K562 (cell line): Measurements from ENCODE around the gene PPM1H. TPM values are rescaled to one million over a fixed set of nuclear protein-coding genes. Genes with fewer than 3 reads are reported as not detected.

ENCODE experiments used
- ATAC-seq: fragments of 200-7000 bp; cut with Tn5 transposase; 3 replicates; pipeline ENCODE4 v1.9.1; 2020; ENCODE audit warnings: moderate library complexity
- BruUV-seq: library from RNA; stranded (reverse); fragments of 400-500 nt; replicated peaks from 2 replicates; lab custom pipeline; 2021; lab: Mats Ljungman, UMichigan
- CTCF ChIA-PET: fragments of 300-600 bp; formaldehyde crosslinking; extraction: SDS; loops from one replicate; lab custom pipeline; 2021; ENCODE audit warnings: low intra/inter-chr PET ratio; lab: Yijun Ruan, JAX
- POLR2A ChIA-PET: fragments of 300-600, 350-650 bp; sonication (Branson Sonifier 250); formaldehyde crosslinking; extraction: SDS; loops from one replicate; lab custom pipeline; 2021; ENCODE audit warnings: antibody characterized with exemption, inconsistent platforms; lab: Yijun Ruan, JAX
- DNase-seq, 4 experiments: peaks; one replicate each; pipeline versions ENCODE4 v3.0.0 to v3.0.0-alpha.2; 2011 to 2018; ENCODE audit warnings: low spot score in 3 of 4, mixed read lengths in 3 of 4; ENCODE audit errors: extremely low read depth in 1 of 4
- FAIRE-seq: peaks from 2 replicates; lab custom pipeline; 2011; peaks lifted over from hg19 to GRCh38; lab: Jason Lieb, UNC
- H2AFZ ChIP-seq: 2 replicates; pipeline ENCODE4 v1.6.0; 2011; ENCODE audit warnings: low read depth, low read length, control low read depth, inconsistent platforms
- H3K27ac ChIP-seq: fragments of 200-600 bp; 3 replicates; pipeline ENCODE4 v1.8.0; 2011; ENCODE audit warnings: low read depth, mild to moderate bottlenecking, control low read depth, inconsistent platforms, low read length, moderate library complexity, mixed read lengths; ENCODE audit errors: extremely low read depth
- H3K27me3 ChIP-seq, 2 experiments: fragments of 300-600 bp in 1 of 2; 2 replicates in 1 of 2; 3 replicates in 1 of 2; pipeline versions ENCODE4 v1.6.0 to v1.8.0; 2011; ENCODE audit warnings: inconsistent platforms in 2 of 2, low read length in 2 of 2, mild to moderate bottlenecking in 1 of 2, mixed read lengths in 1 of 2, moderate library complexity in 1 of 2; ENCODE audit not compliant: control insufficient read depth in 2 of 2, insufficient read depth in 2 of 2
- H3K36me3 ChIP-seq: fragments of 300-600 bp; 3 replicates; pipeline ENCODE4 v1.8.0; 2011; ENCODE audit warnings: mild to moderate bottlenecking, low read length, inconsistent platforms; ENCODE audit not compliant: control insufficient read depth, insufficient read depth
- H3K4me1 ChIP-seq, 2 experiments: fragments of 200-600 bp in 1 of 2; replicated peaks in 1 of 2; 2 replicates in 1 of 2; 3 replicates in 1 of 2; pipeline versions ENCODE4 v1.5.1 to v1.8.0; 2011; ENCODE audit warnings: inconsistent platforms in 2 of 2, low read length in 2 of 2, mild to moderate bottlenecking in 1 of 2, mixed read lengths in 1 of 2, moderate library complexity in 1 of 2; ENCODE audit not compliant: control insufficient read depth in 2 of 2, insufficient read depth in 2 of 2
- H3K4me2 ChIP-seq: 2 replicates; pipeline ENCODE4 v1.6.1; 2011; ENCODE audit warnings: low read length, control low read depth, inconsistent platforms, mixed read lengths; ENCODE audit not compliant: insufficient read depth
- H3K4me3 ChIP-seq: fragments of 200-600 bp; sonication (generic), shearing (Covaris generic); 2 replicates; pipeline ENCODE4 v1.5.1; 2016; ENCODE audit warnings: control low read depth, inconsistent platforms
- H3K79me2 ChIP-seq: fragments of 200-600 bp; 3 replicates; pipeline ENCODE4 v1.8.0; 2011; ENCODE audit warnings: low read length, inconsistent platforms; ENCODE audit not compliant: control insufficient read depth, insufficient read depth
- H3K9ac ChIP-seq, 2 experiments: 2 replicates each; pipeline versions ENCODE4 v1.6.0 to v1.6.1; 2011; ENCODE audit warnings: low read depth in 2 of 2, low read length in 2 of 2, control low read depth in 1 of 2, inconsistent platforms in 1 of 2, mild to moderate bottlenecking in 1 of 2, mixed read lengths in 1 of 2; ENCODE audit not compliant: insufficient read depth in 1 of 2
- H3K9me1 ChIP-seq: one replicate; pipeline ENCODE4 v1.6.0; 2011; ENCODE audit warnings: inconsistent platforms, mild to moderate bottlenecking, low read length, moderate library complexity; ENCODE audit not compliant: control insufficient read depth, insufficient read depth
- H3K9me3 ChIP-seq: replicated peaks from 2 replicates; pipeline ENCODE4 v1.5.1; 2011; ENCODE audit warnings: low read depth, low read length, inconsistent platforms; ENCODE audit not compliant: control insufficient read depth, insufficient read depth
- H4K20me1 ChIP-seq: replicated peaks from 2 replicates; pipeline ENCODE4 v1.6.1; 2011; ENCODE audit warnings: low read length, inconsistent platforms, mixed read lengths; ENCODE audit not compliant: control insufficient read depth, insufficient read depth
- BHLHE40 ChIP-seq: IDR thresholded peaks from 2 replicates; pipeline ENCODE4 v1.6.1; 2011; ENCODE audit warnings: low read length, improper control_type of control experiment
- HMGN3 ChIP-seq: IDR thresholded peaks from 2 replicates; pipeline ENCODE4 v1.6.1; 2011; ENCODE audit warnings: borderline replicate concordance, low read depth, mild to moderate bottlenecking, mixed read lengths, low read length; ENCODE audit not compliant: insufficient read length; ENCODE audit errors: extremely low read depth
- MEIS2 ChIP-seq: fragments of 450-650 bp; IDR thresholded peaks from 2 replicates; pipeline ENCODE4 v1.6.1; 2014; ENCODE audit warnings: mild to moderate bottlenecking; ENCODE audit not compliant: partially characterized antibody
- PHF21A ChIP-seq: fragments of 450-650 bp; IDR thresholded peaks from 2 replicates; pipeline ENCODE4 v1.6.1; 2017; ENCODE audit warnings: low read depth, borderline replicate concordance
- SUPT5H ChIP-seq: fragments of 450-650 bp; IDR thresholded peaks from 2 replicates; pipeline ENCODE4 v1.6.1; 2016
- TEAD4 ChIP-seq, 2 experiments: sonication (generic) in 1 of 2; formaldehyde crosslinking in 1 of 2; IDR thresholded peaks; 2 replicates each; pipeline versions ENCODE4 v1.6.1 to v1.8.0; 2012 to 2022; ENCODE audit warnings: borderline replicate concordance in 1 of 2, inconsistent platforms in 1 of 2, low read length in 1 of 2, mild to moderate bottlenecking in 1 of 2, missing genetic modification reagents in 1 of 2
- ZNF354B ChIP-seq: fragments of 250-450 bp; sonication (Bioruptor Pico); IDR thresholded peaks from 2 replicates; pipeline ENCODE4 v1.4.0; 2020
- WGBS: fragments of 100-300 bp; shearing (Covaris generic); methylation state at CpG from one replicate; pipeline ENCODE4 v1.1.6; 2016; ENCODE audit warnings: low coverage, mixed read lengths; ENCODE audit not compliant: insufficient coverage; ENCODE audit errors: missing lambda C conversion rate; 5-methylcytosine and 5-hydroxymethylcytosine counted together
- in situ Hi-C: fragments of 300-500 bp; cut with MboI; formaldehyde crosslinking; loops from 4 replicates; pipeline ENCODE4 v1.15.0; 2018; ENCODE audit warnings: inconsistent platforms, mixed read lengths
- intact Hi-C: fragments of 100-400 bp; cut with micrococcal nuclease; formaldehyde crosslinking; loops from 2 replicates; pipeline ENCODE4 v1.14.2; 2022
- polyA plus RNA-seq, 8 experiments: library from polyadenylated mRNA; depleted of rRNA in 4 of 8; stranded (reverse) in 5 of 8; unstranded in 3 of 8; fragments of >200 nt; fragmentation: Nextera tagmentation in 2 of 8; fragmentation: Illumina TruSeq in 1 of 8; extraction: Ambion mirVana in 2 of 8; extraction: Trizol in 1 of 8; gene quantifications; 2 replicates each; pipeline versions ENCODE4 v1.2.1 to v1.2.3, GENCODE V29; 2011 to 2014; ENCODE audit warnings: inconsistent platforms in 1 of 8, missing spikeins in 1 of 8
- total RNA-seq, 7 experiments: library from RNA; depleted of rRNA in 6 of 7; stranded (reverse); fragments of >200 nt in 6 of 7; fragmentation: Illumina TruSeq in 2 of 7; extraction: Trizol in 2 of 7; gene quantifications; 2 replicates each; pipeline versions ENCODE4 v1.2.1 to v1.2.3, GENCODE V29; 2011 to 2021; ENCODE audit warnings: low replicate concordance in 1 of 7
- TF ChIP-seq, protein P1 (sequence below): fragments of 450-650 bp; IDR thresholded peaks from 2 replicates; pipeline ENCODE4 v1.6.1; 2016

Gene PPM1H
- total and polyA plus RNA-seq, 9 of the 15 experiments (the other 6 are each of a cell fraction or from before 2014, with no cell fraction given): 5.3 to 29.3 (median 11.3) TPM

DNA sequence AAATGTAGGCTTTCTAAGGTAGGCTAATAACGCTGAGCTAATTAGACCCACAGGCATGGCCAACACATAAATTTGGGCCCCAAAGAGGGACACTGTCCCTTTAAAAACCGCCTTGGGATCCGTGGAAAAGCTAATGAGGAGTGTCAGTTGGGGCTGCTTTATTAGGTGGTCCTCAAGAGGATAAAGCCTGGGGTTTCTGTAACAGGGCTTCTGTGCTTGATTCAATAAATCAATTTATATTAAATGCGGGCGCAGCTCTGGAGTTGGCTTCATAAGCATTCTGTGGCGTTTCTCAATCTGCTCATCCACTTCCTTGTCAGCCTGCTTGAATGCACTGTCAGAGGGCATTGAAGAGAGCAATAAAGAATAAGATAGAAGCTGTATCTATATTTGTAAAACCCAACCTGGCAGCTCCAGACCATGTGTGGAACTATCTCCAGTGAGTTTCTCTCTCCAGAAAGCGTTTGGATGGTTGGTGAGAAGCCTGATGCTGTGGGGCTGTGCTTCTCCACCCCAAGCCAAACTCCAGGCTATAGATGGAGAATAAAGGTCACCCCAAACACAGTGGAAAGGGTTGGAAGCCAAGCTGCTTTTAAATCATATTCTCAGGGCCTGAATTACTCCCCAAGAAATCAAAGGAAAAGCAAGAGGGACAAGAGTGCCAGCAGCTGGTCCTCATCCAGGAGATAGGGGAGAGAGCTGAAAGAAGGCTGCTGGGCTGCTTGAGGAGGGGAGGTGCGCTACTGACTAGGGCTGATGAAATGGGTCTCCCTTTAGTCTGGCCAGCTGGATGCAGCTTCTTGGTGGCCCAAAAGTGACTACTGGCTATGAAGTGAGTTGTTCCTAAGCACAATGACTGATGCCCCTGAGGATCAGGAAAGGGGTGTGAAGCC lies 222.0 kb downstream of the PPM1H start:
- Histone ChIP-seq H3K9ac (no peak overlapping the region), H3K27me3 (no peaks in the 10 kb centered on the region), H3K4me1 (no peaks in the 10 kb centered on the region; a peak in 1 of 5 replicates), H3K79me2 (no peaks in the 10 kb centered on the region), H3K4me2 (no peak overlapping the region), H2AFZ (no peak overlapping the region), H4K20me1 (no peaks in the 10 kb centered on the region), H3K27ac (no peak overlapping the region), H3K4me3 (no peak overlapping the region), H3K9me3 (no peaks in the 10 kb centered on the region), H3K36me3 (peaks cover under 1% of the 10 kb centered on the region; the same call in 1 of the 3 replicates), H3K9me1 (no peaks in the 10 kb centered on the region)
- ChIA-PET POLR2A (interaction anchor here (0.7 to 1.5 kb wide), 3 partner anchors 10 to 163 kb away, joined by 3 to 5 read pairs (median 3); no protein-coding TSS in a partner anchor), CTCF (no interaction called here)
- intact Hi-C loops (no loop called here), in situ Hi-C loops (no loop called here)
- ATAC-seq (no peak), DNase-seq (no peak), FAIRE-seq (no peak)
- WGBS: 49% methylated on average over 8 of the region's 8 CpGs
- no TSS peak for BruUV-seq
- TF ChIP-seq ZNF354B (CRISPR knock-in tag): no peak

DNA sequence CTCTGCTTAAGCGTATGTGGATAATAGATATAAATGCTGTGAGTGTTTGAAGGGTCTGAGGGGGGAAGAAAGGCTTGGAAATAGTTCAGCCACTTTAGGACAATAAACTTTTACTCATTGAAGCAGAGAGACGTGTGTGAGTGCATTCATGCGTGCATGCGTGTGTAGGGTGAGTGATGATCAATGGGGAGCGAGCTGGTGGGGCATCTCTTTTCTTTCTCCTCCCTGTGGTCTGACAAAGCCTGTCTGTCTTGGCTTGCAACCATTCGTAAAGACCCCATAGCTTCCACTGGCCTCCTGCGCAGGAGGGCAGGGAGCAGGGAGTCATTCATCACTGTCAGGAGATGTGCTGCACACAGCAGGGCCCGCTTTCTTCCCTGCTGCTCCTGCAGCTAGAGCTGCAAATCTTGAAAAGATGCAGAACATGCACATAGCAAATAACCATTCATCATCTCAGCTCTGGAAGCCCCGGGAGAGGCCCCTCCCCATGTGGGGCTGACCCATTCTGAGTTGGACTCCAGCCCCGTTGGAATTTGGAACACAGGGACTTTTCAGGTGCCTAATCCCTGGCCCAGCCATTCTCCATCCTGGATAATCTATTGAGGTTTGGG lies 223.2 kb downstream of the PPM1H start:
- CTCF ChIA-PET: no interaction called here
- no peak for ATAC-seq
- Histone ChIP-seq H3K79me2 (no peaks in the 10 kb centered on the region), H4K20me1 (no peaks in the 10 kb centered on the region), H3K9me1 (no peaks in the 10 kb centered on the region), H3K36me3 (peaks cover 3% of the 10 kb centered on the region; the same call in 1 of the 3 replicates), H3K9ac (no peak overlapping the region), H3K9me3 (no peaks in the 10 kb centered on the region), H3K4me3 (no peak overlapping the region), H2AFZ (no peak overlapping the region), H3K4me1 (no peaks in the 10 kb centered on the region; a peak in 1 of 5 replicates), H3K27ac (no peak overlapping the region), H3K4me2 (no peak overlapping the region), H3K27me3 (no peaks in the 10 kb centered on the region)
- 56% methylated on average over 10 of the region's 10 CpGs for WGBS
- POLR2A ChIA-PET: interaction anchor here (0.6 to 1.1 kb wide), 2 partner anchors 22 to 52 kb away, joined by 3 read pairs; no protein-coding TSS in a partner anchor
- BruUV-seq: no TSS peak
- DNase-seq: no peak
- intact Hi-C loops (no loop called here), in situ Hi-C loops (no loop called here)
- no peak for FAIRE-seq
- no peak for TF ChIP-seq PHF21A
- no peak for TF ChIP-seq SUPT5H
- no peak for TF ChIP-seq BHLHE40
- TF ChIP-seq, protein P1, sequence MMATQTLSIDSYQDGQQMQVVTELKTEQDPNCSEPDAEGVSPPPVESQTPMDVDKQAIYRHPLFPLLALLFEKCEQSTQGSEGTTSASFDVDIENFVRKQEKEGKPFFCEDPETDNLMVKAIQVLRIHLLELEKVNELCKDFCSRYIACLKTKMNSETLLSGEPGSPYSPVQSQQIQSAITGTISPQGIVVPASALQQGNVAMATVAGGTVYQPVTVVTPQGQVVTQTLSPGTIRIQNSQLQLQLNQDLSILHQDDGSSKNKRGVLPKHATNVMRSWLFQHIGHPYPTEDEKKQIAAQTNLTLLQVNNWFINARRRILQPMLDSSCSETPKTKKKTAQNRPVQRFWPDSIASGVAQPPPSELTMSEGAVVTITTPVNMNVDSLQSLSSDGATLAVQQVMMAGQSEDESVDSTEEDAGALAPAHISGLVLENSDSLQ: peak; percentile 55; the same call in 1 of the 2 replicates
- TF ChIP-seq MEIS2: peak; percentile 42
- TF ChIP-seq HMGN3: no peak
- TF ChIP-seq TEAD4 (IDR thresholded peaks at IDR 0.05; ENCODE audit: low read length): no peak
- TF ChIP-seq TEAD4 (CRISPR knock-in tag; IDR thresholded peaks at IDR 0.05; ENCODE audit: borderline replicate concordance): no peak
